ENCODE results near the gene BLM. TPM values are rescaled to one million over a fixed set of nuclear protein-coding genes. Genes with fewer than 3 reads are reported as not detected.

Gene BLM
- total RNA-seq, 1 donor from 2014 or later, result 58.0 TPM

DNA sequence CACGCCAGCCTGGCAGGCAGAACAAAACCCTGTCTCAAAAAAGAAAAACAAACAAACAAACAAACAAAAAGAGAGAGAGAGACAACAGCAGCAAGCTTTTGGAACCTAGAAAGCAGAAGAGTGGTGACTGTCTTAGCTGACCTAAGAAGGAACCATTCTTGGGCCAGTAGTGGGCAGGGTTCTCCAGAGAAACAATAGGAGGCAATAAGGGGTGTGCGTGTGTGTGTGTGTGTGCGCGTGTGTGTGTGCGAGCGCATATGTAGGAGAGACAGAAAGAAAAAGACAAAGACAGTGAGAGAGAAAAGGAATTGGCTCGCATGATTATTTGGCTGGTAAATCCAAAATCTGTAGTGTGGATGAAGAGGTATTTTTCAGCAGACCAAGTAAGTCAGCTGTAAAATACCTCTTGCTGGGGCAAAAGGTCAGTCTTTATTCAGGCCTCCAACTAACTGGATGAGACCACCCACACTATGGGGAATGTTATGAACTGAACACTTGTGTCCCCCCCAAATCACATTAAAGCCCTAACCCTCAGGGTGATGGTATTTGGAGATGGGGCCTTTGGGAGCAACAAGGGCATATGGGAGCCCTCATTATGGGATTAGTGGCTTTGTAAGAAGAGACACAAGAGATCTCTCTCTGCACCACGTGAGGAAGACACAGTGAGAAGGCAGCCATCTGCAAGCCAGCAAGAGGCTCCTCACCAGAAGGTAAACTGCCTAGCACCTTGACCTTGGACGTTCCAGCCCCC is 15.1 kb upstream of the BLM start:
- Mint-ChIP-seq H3K4me3 (no peak overlapping the region), H3K36me3 (peaks cover 23% of the 10 kb centered on the region), H3K4me1 (no peaks in the 10 kb centered on the region), H3K27ac (no peak overlapping the region), H3K27me3 (ENCODE audit: insufficient read depth, low read depth) (peaks cover 6% of the 10 kb centered on the region), H3K9me3 (peaks cover 4% of the 10 kb centered on the region)
- Histone ChIP-seq H2AFZ (replicated peaks) (no peak overlapping the region), H3K4me1 (no peaks in the 10 kb centered on the region), H3K79me2 (ENCODE audit: low read depth) (no peaks in the 10 kb centered on the region), H3K36me3 (no peaks in the 10 kb centered on the region), H3K27ac (no peak overlapping the region), H3K4me3 (no peak overlapping the region), H3F3A (ENCODE audit: low read depth) (no peaks in the 10 kb centered on the region), H3K9ac (no peak overlapping the region), H3K27me3 (no peaks in the 10 kb centered on the region), H4K20me1 (ENCODE audit: low read depth) (no peaks in the 10 kb centered on the region), H3K4me2 (no peak overlapping the region), H3K9me3 (ENCODE audit: low read depth) (no peaks in the 10 kb centered on the region)
- no peak for TF ChIP-seq EZH2phosphoT487 (IDR thresholded peaks at IDR 0.05)
- no peak for TF ChIP-seq CTCF (IDR thresholded peaks at IDR 0.05)
- no peak for TF ChIP-seq EZH2 (IDR thresholded peaks at IDR 0.05)
- DNase-seq (ENCODE audit: low spot score), result peak; percentile 47

DNA sequence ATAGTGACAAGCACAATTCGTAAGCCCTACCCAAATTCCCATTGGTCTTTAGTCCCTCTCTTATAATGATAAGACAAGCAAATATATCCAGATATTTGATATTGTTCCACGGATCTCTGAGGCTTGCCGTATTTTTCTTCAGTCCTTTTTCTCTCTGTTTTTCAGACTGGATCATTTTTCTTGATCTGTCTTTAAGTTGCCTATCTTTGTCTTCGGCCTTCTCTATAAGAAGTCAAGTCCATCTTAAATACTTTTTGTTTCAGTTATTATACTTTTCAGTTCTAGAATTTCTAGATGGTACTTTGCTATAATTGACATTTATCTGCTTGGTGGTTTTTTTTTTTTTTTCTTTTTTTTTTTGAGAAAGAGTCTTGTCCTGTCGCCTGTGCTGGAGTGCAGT is 13.7 kb upstream of the BLM start:
- Histone ChIP-seq H3K4me2 (no peak overlapping the region), H3K27me3 (no peaks in the 10 kb centered on the region), H2AFZ (replicated peaks) (no peak overlapping the region), H3K4me3 (no peak overlapping the region), H3K9me3 (ENCODE audit: low read depth) (no peaks in the 10 kb centered on the region), H3K4me1 (peaks cover 3% of the 10 kb centered on the region), H4K20me1 (ENCODE audit: low read depth) (peaks cover under 1% of the 10 kb centered on the region), H3K27ac (no peak overlapping the region), H3F3A (ENCODE audit: low read depth) (peaks cover 3% of the 10 kb centered on the region), H3K36me3 (no peaks in the 10 kb centered on the region), H3K79me2 (ENCODE audit: low read depth) (no peaks in the 10 kb centered on the region), H3K9ac (no peak overlapping the region)
- TF ChIP-seq CTCF (IDR thresholded peaks at IDR 0.05), result no peak
- no peak for TF ChIP-seq EZH2phosphoT487 (IDR thresholded peaks at IDR 0.05)
- TF ChIP-seq EZH2 (IDR thresholded peaks at IDR 0.05), result no peak
- Mint-ChIP-seq H3K27ac (no peak overlapping the region), H3K4me1 (peaks cover 1% of the 10 kb centered on the region), H3K9me3 (peaks cover 4% of the 10 kb centered on the region), H3K27me3 (ENCODE audit: insufficient read depth, low read depth) (peaks cover 3% of the 10 kb centered on the region), H3K36me3 (peaks cover 23% of the 10 kb centered on the region), H3K4me3 (no peak overlapping the region)
- no peak for DNase-seq (ENCODE audit: low spot score)

DNA sequence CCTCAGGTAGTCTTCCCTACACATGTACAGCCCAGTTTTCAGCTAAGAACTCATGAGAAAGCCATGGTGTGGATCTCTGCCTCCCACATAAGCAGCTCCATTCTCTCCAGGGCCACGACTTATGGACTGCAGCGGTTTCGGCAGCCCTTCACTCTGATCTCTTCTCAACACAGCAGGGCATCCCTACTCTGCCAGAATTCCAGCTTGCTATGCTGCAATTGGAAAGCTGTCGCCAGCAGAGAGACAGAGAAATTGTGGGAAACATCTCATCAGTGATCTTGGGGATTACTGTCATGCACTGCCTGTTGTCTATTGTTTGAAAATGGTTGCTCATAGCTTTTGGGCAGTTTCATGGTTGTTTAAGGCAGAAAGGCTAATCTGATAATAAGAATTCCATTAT is 11.9 kb upstream of the BLM start:
- Mint-ChIP-seq H3K4me1 (peaks cover 4% of the 10 kb centered on the region), H3K27me3 (ENCODE audit: insufficient read depth, low read depth) (peaks cover 3% of the 10 kb centered on the region), H3K27ac (peak overlapping the region; percentile 1), H3K36me3 (peaks cover 22% of the 10 kb centered on the region), H3K9me3 (peaks cover 4% of the 10 kb centered on the region), H3K4me3 (no peak overlapping the region)
- peaks cover 6% of the 10 kb centered on the region for H3K4me1 ChIP-seq
- H3F3A ChIP-seq (ENCODE audit: low read depth), result peaks cover 7% of the 10 kb centered on the region
- no peak for TF ChIP-seq EZH2phosphoT487 (IDR thresholded peaks at IDR 0.05)
- TF ChIP-seq CTCF (IDR thresholded peaks at IDR 0.05), result no peak
- TF ChIP-seq EZH2 (IDR thresholded peaks at IDR 0.05), result no peak
- no peaks in the 10 kb centered on the region for H3K27me3 ChIP-seq
- H3K4me3 ChIP-seq, result no peak overlapping the region
- peaks cover 5% of the 10 kb centered on the region for H4K20me1 ChIP-seq (ENCODE audit: low read depth)
- no peaks in the 10 kb centered on the region for H3K79me2 ChIP-seq (ENCODE audit: low read depth)
- no peaks in the 10 kb centered on the region for H3K36me3 ChIP-seq
- H3K27ac ChIP-seq, result no peak overlapping the region
- no peak overlapping the region for H3K4me2 ChIP-seq
- no peaks in the 10 kb centered on the region for H3K9me3 ChIP-seq (ENCODE audit: low read depth)
- no peak for DNase-seq (ENCODE audit: low spot score)
- H3K9ac ChIP-seq, result no peak overlapping the region
- no peak overlapping the region for H2AFZ ChIP-seq (replicated peaks)

All from neural progenitor cell (in vitro differentiated cells).